PC-3 (cell line): ENCODE results near the gene SYDE1.

Experiments
- EZH2 ChIP-seq: fragments of 300-600 bp; sonication (generic); IDR thresholded peaks from one replicate; pipeline ENCODE4 v1.6.1; 2017; ENCODE audit warnings: antibody characterized with exemption, mild to moderate bottlenecking, low read length; ENCODE audit not compliant: unreplicated experiment
- EZH2phosphoT487 ChIP-seq: fragments of 300-600 bp; sonication (generic); IDR thresholded peaks from 2 replicates; pipeline ENCODE4 v1.6.1; 2018; ENCODE audit warnings: mild to moderate bottlenecking, antibody characterized with exemption, low read length, borderline replicate concordance
- TF ChIP-seq, protein P1 (sequence below): fragments of 300-600 bp; sonication (generic); conservative IDR thresholded peaks from 2 replicates; pipeline ENCODE4 v1.5.1; 2017; ENCODE audit warnings: antibody characterized with exemption, low read depth, mild to moderate bottlenecking, low read length

DNA sequence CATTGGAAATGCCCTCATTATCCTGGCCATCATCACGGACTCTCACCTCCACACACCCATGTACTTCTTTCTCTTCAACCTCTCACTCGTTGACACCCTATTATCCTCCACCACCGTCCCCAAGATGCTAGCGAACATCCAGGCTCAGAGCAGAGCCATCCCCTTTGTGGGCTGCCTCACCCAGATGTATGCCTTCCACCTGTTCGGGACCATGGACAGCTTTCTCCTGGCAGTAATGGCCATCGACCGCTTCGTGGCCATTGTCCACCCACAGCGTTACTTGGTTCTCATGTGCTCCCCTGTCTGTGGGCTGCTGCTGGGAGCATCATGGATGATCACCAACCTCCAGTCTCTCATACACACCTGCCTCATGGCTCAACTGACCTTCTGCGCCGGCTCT is 20.0 kb upstream of the SYDE1 start:
- TF ChIP-seq, protein P1, sequence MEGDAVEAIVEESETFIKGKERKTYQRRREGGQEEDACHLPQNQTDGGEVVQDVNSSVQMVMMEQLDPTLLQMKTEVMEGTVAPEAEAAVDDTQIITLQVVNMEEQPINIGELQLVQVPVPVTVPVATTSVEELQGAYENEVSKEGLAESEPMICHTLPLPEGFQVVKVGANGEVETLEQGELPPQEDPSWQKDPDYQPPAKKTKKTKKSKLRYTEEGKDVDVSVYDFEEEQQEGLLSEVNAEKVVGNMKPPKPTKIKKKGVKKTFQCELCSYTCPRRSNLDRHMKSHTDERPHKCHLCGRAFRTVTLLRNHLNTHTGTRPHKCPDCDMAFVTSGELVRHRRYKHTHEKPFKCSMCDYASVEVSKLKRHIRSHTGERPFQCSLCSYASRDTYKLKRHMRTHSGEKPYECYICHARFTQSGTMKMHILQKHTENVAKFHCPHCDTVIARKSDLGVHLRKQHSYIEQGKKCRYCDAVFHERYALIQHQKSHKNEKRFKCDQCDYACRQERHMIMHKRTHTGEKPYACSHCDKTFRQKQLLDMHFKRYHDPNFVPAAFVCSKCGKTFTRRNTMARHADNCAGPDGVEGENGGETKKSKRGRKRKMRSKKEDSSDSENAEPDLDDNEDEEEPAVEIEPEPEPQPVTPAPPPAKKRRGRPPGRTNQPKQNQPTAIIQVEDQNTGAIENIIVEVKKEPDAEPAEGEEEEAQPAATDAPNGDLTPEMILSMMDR, result no peak
- TF ChIP-seq EZH2, result no peak
- no peak for TF ChIP-seq EZH2phosphoT487
